HepG2 (cell line): Measurements from ENCODE around the gene GTF3C5.

Experiments
- ATF7 ChIP-seq, 2 experiments: fragments of 450-650 bp in 1 of 2; sonication (generic) in 1 of 2; formaldehyde crosslinking in 1 of 2; IDR thresholded peaks; 2 replicates each; pipeline versions ENCODE4 v1.4.0 to v1.6.1; 2016 to 2020; ENCODE audit warnings: antibody characterized with exemption in 1 of 2, mild to moderate bottlenecking in 1 of 2, missing genetic modification reagents in 1 of 2
- CTCF ChIP-seq: sonication (generic); formaldehyde crosslinking; IDR thresholded peaks from 2 replicates; pipeline ENCODE4 v1.5.0; 2020; ENCODE audit warnings: mild to moderate bottlenecking, missing genetic modification reagents, moderate library complexity
- NCOA2 ChIP-seq: sonication (generic); formaldehyde crosslinking; IDR thresholded peaks from 2 replicates; pipeline ENCODE4 v1.8.0; 2022; ENCODE audit warnings: inconsistent platforms
- RAD21 ChIP-seq: fragments of 450-650 bp; formaldehyde crosslinking; IDR thresholded peaks from 2 replicates; pipeline ENCODE4 v1.5.0; 2020; ENCODE audit warnings: mild to moderate bottlenecking
- RBM39 ChIP-seq: fragments of 200-400 bp; formaldehyde crosslinking; IDR thresholded peaks from one replicate; pipeline ENCODE4 v1.6.1; 2018; ENCODE audit warnings: antibody characterized with exemption, mild to moderate bottlenecking, low read depth, low read length; ENCODE audit not compliant: poor library complexity, severe bottlenecking
- SMYD3 ChIP-seq: sonication (generic); formaldehyde crosslinking; IDR thresholded peaks from 2 replicates; pipeline ENCODE4 v1.8.1; 2023; ENCODE audit warnings: mild to moderate bottlenecking, missing genetic modification reagents
- THRA ChIP-seq: sonication (generic); formaldehyde crosslinking; IDR thresholded peaks from 2 replicates; pipeline ENCODE4 v1.4.0; 2020; ENCODE audit warnings: missing genetic modification reagents, borderline replicate concordance
- ZMYM3 ChIP-seq: sonication (generic); formaldehyde crosslinking; IDR thresholded peaks from 2 replicates; pipeline ENCODE4 v1.5.1; 2020; ENCODE audit warnings: mild to moderate bottlenecking, missing genetic modification reagents

GRCh38 chr9:133051966-133052539 lies 21.3 kb downstream of the GTF3C5 start:
- TF ChIP-seq ZMYM3 (CRISPR knock-in tag) (no peak), CTCF (CRISPR knock-in tag) (no peak), RBM39 (no peak), SMYD3 (CRISPR knock-in tag) (no peak), RAD21 (CRISPR knock-in tag) (no peak), THRA (no peak), ATF7 (IDR thresholded peaks at IDR 0.05) (no peak), ATF7 (CRISPR knock-in tag; IDR thresholded peaks at IDR 0.05) (no peak), NCOA2 (CRISPR knock-in tag) (no peak)
